Osteoblast (primary cell): ENCODE results near the gene NID1. TPM values are rescaled to one million over a fixed set of nuclear protein-coding genes. Genes with fewer than 3 reads are reported as not detected.
A peak's percentile ranks its signal among the peaks of the same experiment; 100 is the strongest.

ENCODE experiments used
- DNase-seq: peaks from one replicate; pipeline ENCODE4 v3.0.0; 2011; ENCODE audit warnings: low spot score, mixed read lengths; ENCODE audit not compliant: insufficient read length; ENCODE audit errors: missing footprints
- H2AFZ ChIP-seq: 2 replicates; pipeline ENCODE4 v1.6.0; 2011; ENCODE audit warnings: mild to moderate bottlenecking, low read length
- H3K27ac ChIP-seq: 2 replicates; pipeline ENCODE4 v1.5.1; 2011; ENCODE audit warnings: mild to moderate bottlenecking, low read depth, low read length, moderate library complexity
- H3K27me3 ChIP-seq: 2 replicates; pipeline ENCODE4 v1.6.0; 2012; ENCODE audit warnings: mild to moderate bottlenecking, control low read depth, inconsistent platforms, low read length, moderate library complexity; ENCODE audit not compliant: insufficient read depth
- H3K36me3 ChIP-seq: 2 replicates; pipeline ENCODE4 v1.5.1; 2011; ENCODE audit warnings: mild to moderate bottlenecking, low read length, control low read depth, moderate library complexity; ENCODE audit not compliant: insufficient read depth
- H3K4me1 ChIP-seq: 2 replicates; pipeline ENCODE4 v1.5.1; 2011; ENCODE audit warnings: mild to moderate bottlenecking, low read length, control low read depth, moderate library complexity; ENCODE audit not compliant: insufficient read depth
- H3K4me2 ChIP-seq: 2 replicates; pipeline ENCODE4 v1.6.0; 2011; ENCODE audit warnings: mild to moderate bottlenecking, low read length; ENCODE audit not compliant: insufficient read depth
- H3K4me3 ChIP-seq: fragments of 200-600 bp; sonication (generic); 3 replicates; pipeline ENCODE4 v1.5.1; 2012; ENCODE audit warnings: mild to moderate bottlenecking, low read length, inconsistent platforms; ENCODE audit not compliant: insufficient read depth
- H3K79me2 ChIP-seq: 2 replicates; pipeline ENCODE4 v1.6.0; 2012; ENCODE audit warnings: mild to moderate bottlenecking, low read length, control low read depth, inconsistent platforms; ENCODE audit not compliant: insufficient read depth
- H3K9me3 ChIP-seq: 2 replicates; pipeline ENCODE4 v1.5.1; 2011; ENCODE audit warnings: low read depth, low read length, control low read depth
- H4K20me1 ChIP-seq: 2 replicates; pipeline ENCODE4 v1.6.0; 2012; ENCODE audit warnings: mild to moderate bottlenecking, low read length, control low read depth; ENCODE audit not compliant: insufficient read depth
- total RNA-seq: library from RNA; depleted of rRNA; stranded (reverse); fragments of >200 nt; gene quantifications from 2 replicates; pipeline ENCODE4 v1.2.3, GENCODE V29; 2012
- TF ChIP-seq, protein P1 (sequence below): IDR thresholded peaks from 2 replicates; pipeline ENCODE4 v1.5.1; 2011; ENCODE audit warnings: mild to moderate bottlenecking, low read depth, low read length, moderate library complexity; ENCODE audit errors: extremely low read depth

Gene NID1
- total RNA-seq, 1 donor = 40.2 TPM

DNA sequence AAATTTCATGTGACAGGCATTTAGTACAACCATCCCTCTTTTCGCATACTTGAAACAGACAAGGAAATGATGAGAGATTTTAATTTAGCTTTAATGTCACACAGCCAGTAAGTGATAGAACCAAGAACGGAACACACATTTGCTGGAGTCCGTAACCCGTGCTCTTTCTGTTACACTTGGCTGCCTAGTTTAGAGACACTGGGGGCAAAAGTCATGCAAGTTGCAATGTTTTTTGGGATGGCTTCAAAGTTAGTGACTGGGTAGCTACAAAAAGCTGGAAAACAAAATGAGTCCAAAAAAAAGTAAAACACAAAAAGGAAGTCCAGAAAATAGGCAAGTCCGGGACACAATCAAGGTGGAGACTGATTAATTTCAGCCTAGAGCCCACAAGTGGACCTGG lies 5.9 kb downstream of the NID1 start:
- Histone ChIP-seq H3K27ac (no peak overlapping the region), H3K4me1 (peaks cover 11% of the 10 kb centered on the region), H3K4me2 (peak overlapping the region; percentile 47), H3K27me3 (no peaks in the 10 kb centered on the region), H3K4me3 (no peak overlapping the region), H3K9me3 (no peaks in the 10 kb centered on the region), H3K79me2 (peaks cover 11% of the 10 kb centered on the region), H3K36me3 (no peaks in the 10 kb centered on the region), H4K20me1 (no peaks in the 10 kb centered on the region), H2AFZ (peak overlapping the region; percentile 64)
- no peak for DNase-seq
- TF ChIP-seq, protein P1, sequence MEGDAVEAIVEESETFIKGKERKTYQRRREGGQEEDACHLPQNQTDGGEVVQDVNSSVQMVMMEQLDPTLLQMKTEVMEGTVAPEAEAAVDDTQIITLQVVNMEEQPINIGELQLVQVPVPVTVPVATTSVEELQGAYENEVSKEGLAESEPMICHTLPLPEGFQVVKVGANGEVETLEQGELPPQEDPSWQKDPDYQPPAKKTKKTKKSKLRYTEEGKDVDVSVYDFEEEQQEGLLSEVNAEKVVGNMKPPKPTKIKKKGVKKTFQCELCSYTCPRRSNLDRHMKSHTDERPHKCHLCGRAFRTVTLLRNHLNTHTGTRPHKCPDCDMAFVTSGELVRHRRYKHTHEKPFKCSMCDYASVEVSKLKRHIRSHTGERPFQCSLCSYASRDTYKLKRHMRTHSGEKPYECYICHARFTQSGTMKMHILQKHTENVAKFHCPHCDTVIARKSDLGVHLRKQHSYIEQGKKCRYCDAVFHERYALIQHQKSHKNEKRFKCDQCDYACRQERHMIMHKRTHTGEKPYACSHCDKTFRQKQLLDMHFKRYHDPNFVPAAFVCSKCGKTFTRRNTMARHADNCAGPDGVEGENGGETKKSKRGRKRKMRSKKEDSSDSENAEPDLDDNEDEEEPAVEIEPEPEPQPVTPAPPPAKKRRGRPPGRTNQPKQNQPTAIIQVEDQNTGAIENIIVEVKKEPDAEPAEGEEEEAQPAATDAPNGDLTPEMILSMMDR = no peak

DNA sequence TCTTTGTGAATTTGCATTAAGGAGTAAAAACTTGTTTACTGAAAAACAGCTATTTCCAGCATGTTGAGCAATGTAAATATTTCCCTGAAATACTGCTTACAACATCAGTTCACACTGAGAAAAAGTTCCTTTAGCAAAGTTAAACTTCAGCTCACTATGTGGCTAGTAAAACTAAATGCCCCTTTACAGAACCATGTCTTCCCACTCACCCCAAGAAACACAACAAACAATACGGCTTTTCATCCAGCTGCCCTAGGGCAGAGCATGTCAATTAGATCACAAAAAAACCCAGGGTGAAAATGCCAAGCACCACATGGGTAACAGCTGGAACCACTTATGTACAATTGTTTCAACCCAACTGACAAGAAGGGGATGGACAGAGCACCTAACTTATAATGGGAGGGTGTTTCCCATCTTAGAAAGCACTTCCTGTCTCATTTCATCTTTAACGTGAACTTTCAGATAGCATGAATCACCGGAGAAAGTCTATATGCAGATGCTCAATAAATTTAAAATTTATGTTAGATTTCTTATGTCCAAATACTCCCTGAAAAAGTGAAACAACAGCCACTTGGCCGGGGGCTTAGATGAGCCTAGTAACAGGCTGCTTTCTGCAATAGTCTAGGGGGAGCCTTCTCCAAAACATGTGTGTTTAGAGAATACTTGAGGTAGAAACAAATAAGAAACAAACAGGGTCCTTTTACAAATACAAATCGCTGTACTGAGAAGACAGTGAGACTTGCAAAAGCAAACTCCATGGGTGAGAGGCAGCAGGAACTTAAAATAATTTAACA lies 6.6 kb downstream of the NID1 start:
- Histone ChIP-seq H3K27me3 (no peaks in the 10 kb centered on the region), H3K9me3 (no peaks in the 10 kb centered on the region), H3K27ac (no peak overlapping the region), H3K79me2 (peaks cover 11% of the 10 kb centered on the region), H3K4me3 (no peak overlapping the region), H3K36me3 (no peaks in the 10 kb centered on the region), H2AFZ (peak overlapping the region; percentile 64), H3K4me1 (peaks cover 6% of the 10 kb centered on the region), H3K4me2 (peak overlapping the region; percentile 47), H4K20me1 (no peaks in the 10 kb centered on the region)
- DNase-seq = peak; percentile 1
- TF ChIP-seq, protein P1 = no peak

DNA sequence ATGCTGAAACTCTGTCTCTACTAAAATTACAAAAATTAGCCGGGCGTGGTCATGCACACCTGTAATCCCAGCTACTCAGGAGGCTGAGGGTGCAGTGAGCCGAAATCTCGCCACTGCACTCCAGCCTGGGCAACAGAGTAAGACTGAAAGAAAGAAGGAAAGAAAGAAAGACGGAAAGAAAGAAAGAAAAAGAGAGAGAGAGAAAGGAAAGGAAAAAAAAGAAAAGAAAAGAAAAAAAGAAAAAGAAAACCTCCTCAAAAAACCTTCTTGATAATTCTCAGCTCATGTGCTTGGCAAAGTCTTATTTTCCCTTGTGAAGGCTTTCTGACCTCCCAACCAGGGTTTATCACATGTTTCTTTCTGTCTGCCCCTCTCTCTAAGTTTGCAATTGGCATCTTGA lies 7.3 kb downstream of the NID1 start:
- H3K27ac ChIP-seq = no peak overlapping the region
- no peaks in the 10 kb centered on the region for H4K20me1 ChIP-seq
- no peak for DNase-seq
- TF ChIP-seq, protein P1 = no peak
- no peak overlapping the region for H3K4me2 ChIP-seq
- H3K4me3 ChIP-seq = no peak overlapping the region
- H3K4me1 ChIP-seq = peaks cover 6% of the 10 kb centered on the region
- H3K36me3 ChIP-seq = no peaks in the 10 kb centered on the region
- no peaks in the 10 kb centered on the region for H3K9me3 ChIP-seq
- peaks cover 9% of the 10 kb centered on the region for H3K79me2 ChIP-seq
- H2AFZ ChIP-seq = no peak overlapping the region
- no peaks in the 10 kb centered on the region for H3K27me3 ChIP-seq

DNA sequence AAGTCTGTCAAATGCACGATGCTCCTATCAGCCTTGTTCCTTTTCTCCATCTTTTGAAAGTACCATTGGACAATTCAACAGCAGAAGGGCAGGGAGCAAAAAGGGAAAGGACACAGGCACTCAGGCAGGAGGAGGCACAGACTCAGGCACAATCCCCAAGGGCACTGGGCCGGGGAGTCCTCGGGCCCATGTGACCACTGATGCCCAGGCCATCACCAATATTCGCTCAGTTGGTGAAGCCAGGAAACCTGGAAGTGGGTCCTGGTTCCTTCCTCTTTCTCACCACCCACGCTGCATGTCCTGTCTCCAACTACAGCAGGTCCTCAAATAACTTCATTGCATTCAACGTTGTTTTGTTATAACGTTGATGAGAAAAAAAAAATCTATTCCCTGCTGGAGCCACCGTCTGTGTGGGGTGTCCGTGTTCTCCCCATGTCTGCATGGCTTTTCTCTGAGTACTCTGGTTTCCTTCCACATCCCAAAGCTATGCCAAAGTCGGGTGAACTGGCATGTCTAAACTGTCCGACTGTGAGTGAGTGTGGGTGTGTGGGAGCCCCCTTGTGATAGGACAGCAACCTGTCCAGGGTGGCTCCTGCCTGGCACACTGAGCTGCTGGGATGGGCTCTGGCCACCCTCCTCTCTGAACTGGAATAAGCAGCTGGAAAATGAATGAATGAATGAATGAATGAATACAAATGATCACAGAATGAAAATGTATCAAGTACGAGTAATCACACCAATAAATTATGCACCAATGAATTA lies 12.5 kb downstream of the NID1 start:
- TF ChIP-seq, protein P1 = no peak
- peak; percentile 36 for DNase-seq
- Histone ChIP-seq H3K27me3 (no peaks in the 10 kb centered on the region), H3K4me3 (no peak overlapping the region), H3K27ac (no peak overlapping the region), H3K4me2 (no peak overlapping the region), H3K4me1 (peaks cover 7% of the 10 kb centered on the region), H3K9me3 (no peaks in the 10 kb centered on the region), H2AFZ (no peak overlapping the region), H3K79me2 (no peaks in the 10 kb centered on the region), H3K36me3 (no peaks in the 10 kb centered on the region), H4K20me1 (no peaks in the 10 kb centered on the region)
